A549 (cell line): Measurements from ENCODE around the gene NPM1. TPM values are rescaled to one million over a fixed set of nuclear protein-coding genes. Genes with fewer than 3 reads are reported as not detected.

Experiments used
- ATAC-seq, 2 experiments: fragments of 200-7000 bp in 1 of 2; fragments of >200 bp in 1 of 2; cut with Nextera tagmentation in 1 of 2; cut with Tn5 transposase in 1 of 2; 3 replicates each; pipeline versions ENCODE4 v1.8.0 to v1.9.1; 2018 to 2020; ENCODE audit warnings: mild to moderate bottlenecking in 1 of 2, moderate library complexity in 1 of 2
- CTCF ChIA-PET: fragments of 300-600 bp; sonication (Branson Sonifier 250); formaldehyde crosslinking; extraction: SDS; loops from one replicate; lab custom pipeline; 2021; ENCODE audit warnings: antibody characterized with exemption, inconsistent platforms; lab: Yijun Ruan, JAX
- POLR2A ChIA-PET: fragments of 350-600 bp; formaldehyde crosslinking; extraction: SDS; loops from one replicate; lab custom pipeline; 2021; ENCODE audit warnings: antibody characterized with exemption, inconsistent platforms; lab: Yijun Ruan, JAX
- DNase-seq, 2 experiments: peaks; one replicate each; pipeline versions ENCODE4 v3.0.0 to v3.0.0-alpha.2; 2011 to 2016; ENCODE audit warnings: low read depth in 1 of 2, low spot score in 1 of 2
- FAIRE-seq: peaks from 2 replicates; lab custom pipeline; 2011; peaks lifted over from hg19 to GRCh38; lab: Jason Lieb, UNC
- H3K27ac ChIP-seq, 2 experiments: fragments of >200 bp; sonication (Bioruptor Twin); formaldehyde crosslinking; 3 replicates each; pipeline ENCODE4 v1.5.1; 2016 to 2017
- H3K4me1 ChIP-seq: fragments of >200 bp; sonication (Bioruptor Twin); formaldehyde crosslinking; 3 replicates; pipeline ENCODE4 v1.6.1; 2016
- H3K4me2 ChIP-seq: fragments of >200 bp; sonication (Bioruptor Twin); formaldehyde crosslinking; 3 replicates; pipeline ENCODE4 v1.6.1; 2016
- H3K4me3 ChIP-seq: fragments of >200 bp; sonication (Bioruptor Twin); formaldehyde crosslinking; 3 replicates; pipeline ENCODE4 v1.5.1; 2016
- H3K9me3 ChIP-seq: fragments of >200 bp; sonication (Bioruptor Twin); formaldehyde crosslinking; 3 replicates; pipeline ENCODE4 v1.6.1; 2016
- CBX8 ChIP-seq: fragments of 200-600 bp; sonication (generic); IDR thresholded peaks from 2 replicates; pipeline ENCODE4 v1.6.1; 2016
- CHD2 ChIP-seq: fragments of 150-350 bp; IDR thresholded peaks from 2 replicates; pipeline ENCODE4 v1.6.1; 2014; ENCODE audit warnings: low read length; ENCODE audit not compliant: partially characterized antibody
- CHD4 ChIP-seq: fragments of 200-600 bp; sonication (generic); IDR thresholded peaks from 2 replicates; pipeline ENCODE4 v1.6.1; 2016; ENCODE audit warnings: antibody characterized with exemption, mild to moderate bottlenecking, borderline replicate concordance
- EHMT2 ChIP-seq: fragments of 200-600 bp; sonication (generic); IDR thresholded peaks from 2 replicates; pipeline ENCODE4 v1.6.1; 2016; ENCODE audit warnings: antibody characterized with exemption, low read depth, mild to moderate bottlenecking, moderate library complexity
- EP300 ChIP-seq, 2 experiments: fragments of >200 bp; sonication (Bioruptor Twin); formaldehyde crosslinking; IDR thresholded peaks; 2 replicates in 1 of 2; 3 replicates in 1 of 2; pipeline ENCODE4 v1.6.1; 2016 to 2017
- ESRRA ChIP-seq: fragments of 150-350 bp; IDR thresholded peaks from 2 replicates; pipeline ENCODE4 v1.6.1; 2014; ENCODE audit warnings: mild to moderate bottlenecking, low read length, borderline replicate concordance
- FOSL2 ChIP-seq, 2 experiments: fragments of 450-650 bp in 1 of 2; fragments of >200 bp in 1 of 2; sonication (Bioruptor Twin) in 1 of 2; formaldehyde crosslinking; IDR thresholded peaks; 2 replicates each; pipeline versions ENCODE4 v1.5.0 to v1.6.1; 2016 to 2020; ENCODE audit warnings: mild to moderate bottlenecking in 1 of 2, moderate library complexity in 1 of 2
- FOXS1 ChIP-seq: fragments of 250-450 bp; sonication (Bioruptor Pico); IDR thresholded peaks from 2 replicates; pipeline ENCODE4 v1.5.0; 2020; ENCODE audit warnings: mild to moderate bottlenecking, moderate library complexity
- HOXB5 ChIP-seq: fragments of 250-450 bp; sonication (Bioruptor Pico); IDR thresholded peaks from 2 replicates; pipeline ENCODE4 v1.5.0; 2020; ENCODE audit warnings: mild to moderate bottlenecking, moderate library complexity
- JUN ChIP-seq, 2 experiments: fragments of >200 bp; sonication (Bioruptor Twin); formaldehyde crosslinking; IDR thresholded peaks; 2 replicates in 1 of 2; 3 replicates in 1 of 2; pipeline ENCODE4 v1.6.1; 2016 to 2017
- KDM1A ChIP-seq: fragments of 200-600 bp; sonication (generic); IDR thresholded peaks from 2 replicates; pipeline ENCODE4 v1.6.1; 2016; ENCODE audit warnings: low read depth, mild to moderate bottlenecking
- MYC ChIP-seq: IDR thresholded peaks from 2 replicates; pipeline ENCODE4 v1.6.1; 2012; ENCODE audit warnings: mild to moderate bottlenecking, inconsistent platforms, low read length, improper control_type of control experiment, borderline replicate concordance
- NPAS2 ChIP-seq: fragments of 250-450 bp; sonication (Bioruptor Pico); IDR thresholded peaks from 2 replicates; pipeline ENCODE4 v1.8.0; 2022; ENCODE audit warnings: mild to moderate bottlenecking, moderate library complexity, borderline replicate concordance
- RCOR1 ChIP-seq: fragments of 150-350 bp; IDR thresholded peaks from 2 replicates; pipeline ENCODE4 v1.6.1; 2014; ENCODE audit warnings: antibody characterized with exemption, low read length, low read depth
- SMC3 ChIP-seq: fragments of >200 bp; sonication (Bioruptor Twin); formaldehyde crosslinking; IDR thresholded peaks from 3 replicates; pipeline ENCODE4 v1.6.1; 2018; ENCODE audit warnings: inconsistent platforms
- SREBF2 ChIP-seq: fragments of 450-650 bp; IDR thresholded peaks from 2 replicates; pipeline ENCODE4 v1.6.1; 2014; ENCODE audit warnings: mild to moderate bottlenecking, moderate library complexity
- ZC3H11A ChIP-seq: fragments of 450-650 bp; IDR thresholded peaks from 2 replicates; pipeline ENCODE4 v1.6.1; 2014; ENCODE audit warnings: antibody characterized with exemption, mild to moderate bottlenecking
- ZNF302 ChIP-seq: fragments of 250-450 bp; sonication (Bioruptor Pico); IDR thresholded peaks from 2 replicates; pipeline ENCODE4 v1.9.0; 2021; ENCODE audit warnings: inconsistent platforms, mild to moderate bottlenecking, moderate library complexity
- ZSCAN20 ChIP-seq: fragments of 250-450 bp; sonication (Bioruptor Pico); IDR thresholded peaks from 2 replicates; pipeline ENCODE4 v1.8.0; 2022; ENCODE audit warnings: mild to moderate bottlenecking, moderate library complexity
- WGBS: methylation state at CpG from one replicate; pipeline ENCODE4 v1.1.6; 2017; ENCODE audit errors: missing lambda C conversion rate; 5-methylcytosine and 5-hydroxymethylcytosine counted together
- polyA plus RNA-seq, 4 experiments: library from polyadenylated mRNA; depleted of rRNA in 3 of 4; stranded (reverse); fragments of >200 nt; fragmentation: RNase III in 1 of 4; extraction: RNeasy Plus Mini Kit Qiagen cat#74134 plus additional on column Dnase treatment in 1 of 4; gene quantifications; 2 replicates in 3 of 4; 3 replicates in 1 of 4; pipeline ENCODE4 v1.2.3, GENCODE V29; 2011 to 2017
- TF ChIP-seq, protein P1 (sequence below): fragments of >200 bp; sonication (Bioruptor Twin); formaldehyde crosslinking; IDR thresholded peaks from 3 replicates; pipeline ENCODE4 v1.6.1; 2016
- TF ChIP-seq, protein P2 (sequence below): fragments of 200-600 bp; sonication (generic); IDR thresholded peaks from 2 replicates; pipeline ENCODE4 v1.6.1; 2016; ENCODE audit warnings: antibody characterized with exemption, mild to moderate bottlenecking, moderate library complexity

The NPM1 gene
- polyA plus RNA-seq, 2 of the 4 experiments (the other 2 are of a cell fraction): 3,380 to 5,196 TPM

DNA sequence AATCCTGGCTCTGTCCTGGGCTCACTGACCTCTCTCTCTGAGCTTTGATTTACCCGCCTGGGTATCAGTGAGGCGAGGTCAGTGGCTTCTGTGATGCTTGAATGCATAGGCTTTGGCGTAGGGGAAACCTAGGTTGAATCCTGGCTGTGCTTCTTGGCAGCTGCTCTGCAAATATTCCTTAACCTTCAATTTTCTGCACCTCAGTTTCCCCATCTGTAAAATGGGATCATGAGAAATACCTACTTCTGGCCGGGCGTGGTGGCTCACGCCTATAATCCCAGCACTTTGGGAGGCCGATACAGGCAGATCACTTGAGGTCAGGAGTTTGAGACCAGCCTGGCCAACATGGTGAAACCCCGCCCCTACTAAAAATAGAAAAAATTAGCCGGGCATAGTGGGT lies 39.0 kb downstream of the NPM1 start:
- no peaks in the 10 kb centered on the region for H3K9me3 ChIP-seq
- H3K27ac ChIP-seq: no peak overlapping the region
- ChIA-PET CTCF (interaction anchor here (0.7 to 4.1 kb wide), 2 partner anchors 8 to 482 kb away, joined by 4 to 19 read pairs; partner anchors contain the start of gene FGF18), POLR2A (no interaction called here)
- no peak overlapping the region for H3K4me2 ChIP-seq
- TF ChIP-seq EP300 (IDR thresholded peaks at IDR 0.05): no peak
- TF ChIP-seq ESRRA: no peak
- TF ChIP-seq KDM1A: no peak
- TF ChIP-seq CHD2: no peak
- no peak for TF ChIP-seq ZSCAN20 (CRISPR knock-in tag)
- no peak for TF ChIP-seq CBX8
- no peak for TF ChIP-seq HOXB5 (CRISPR knock-in tag)
- no peak for TF ChIP-seq SMC3
- TF ChIP-seq JUN (IDR thresholded peaks at IDR 0.05): no peak
- no peak for TF ChIP-seq RCOR1
- TF ChIP-seq ZNF302 (CRISPR knock-in tag): no peak
- TF ChIP-seq SREBF2: no peak
- no peak for TF ChIP-seq CHD4
- no peak for TF ChIP-seq NPAS2 (CRISPR knock-in tag)
- TF ChIP-seq, protein P1, sequence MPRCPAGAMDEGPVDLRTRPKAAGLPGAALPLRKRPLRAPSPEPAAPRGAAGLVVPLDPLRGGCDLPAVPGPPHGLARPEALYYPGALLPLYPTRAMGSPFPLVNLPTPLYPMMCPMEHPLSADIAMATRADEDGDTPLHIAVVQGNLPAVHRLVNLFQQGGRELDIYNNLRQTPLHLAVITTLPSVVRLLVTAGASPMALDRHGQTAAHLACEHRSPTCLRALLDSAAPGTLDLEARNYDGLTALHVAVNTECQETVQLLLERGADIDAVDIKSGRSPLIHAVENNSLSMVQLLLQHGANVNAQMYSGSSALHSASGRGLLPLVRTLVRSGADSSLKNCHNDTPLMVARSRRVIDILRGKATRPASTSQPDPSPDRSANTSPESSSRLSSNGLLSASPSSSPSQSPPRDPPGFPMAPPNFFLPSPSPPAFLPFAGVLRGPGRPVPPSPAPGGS: no peak
- TF ChIP-seq EHMT2: no peak
- TF ChIP-seq FOXS1: no peak
- TF ChIP-seq FOSL2 (IDR thresholded peaks at IDR 0.05): no peak
- TF ChIP-seq FOSL2 (CRISPR knock-in tag; IDR thresholded peaks at IDR 0.05): no peak
- TF ChIP-seq MYC: no peak
- TF ChIP-seq, protein P2, sequence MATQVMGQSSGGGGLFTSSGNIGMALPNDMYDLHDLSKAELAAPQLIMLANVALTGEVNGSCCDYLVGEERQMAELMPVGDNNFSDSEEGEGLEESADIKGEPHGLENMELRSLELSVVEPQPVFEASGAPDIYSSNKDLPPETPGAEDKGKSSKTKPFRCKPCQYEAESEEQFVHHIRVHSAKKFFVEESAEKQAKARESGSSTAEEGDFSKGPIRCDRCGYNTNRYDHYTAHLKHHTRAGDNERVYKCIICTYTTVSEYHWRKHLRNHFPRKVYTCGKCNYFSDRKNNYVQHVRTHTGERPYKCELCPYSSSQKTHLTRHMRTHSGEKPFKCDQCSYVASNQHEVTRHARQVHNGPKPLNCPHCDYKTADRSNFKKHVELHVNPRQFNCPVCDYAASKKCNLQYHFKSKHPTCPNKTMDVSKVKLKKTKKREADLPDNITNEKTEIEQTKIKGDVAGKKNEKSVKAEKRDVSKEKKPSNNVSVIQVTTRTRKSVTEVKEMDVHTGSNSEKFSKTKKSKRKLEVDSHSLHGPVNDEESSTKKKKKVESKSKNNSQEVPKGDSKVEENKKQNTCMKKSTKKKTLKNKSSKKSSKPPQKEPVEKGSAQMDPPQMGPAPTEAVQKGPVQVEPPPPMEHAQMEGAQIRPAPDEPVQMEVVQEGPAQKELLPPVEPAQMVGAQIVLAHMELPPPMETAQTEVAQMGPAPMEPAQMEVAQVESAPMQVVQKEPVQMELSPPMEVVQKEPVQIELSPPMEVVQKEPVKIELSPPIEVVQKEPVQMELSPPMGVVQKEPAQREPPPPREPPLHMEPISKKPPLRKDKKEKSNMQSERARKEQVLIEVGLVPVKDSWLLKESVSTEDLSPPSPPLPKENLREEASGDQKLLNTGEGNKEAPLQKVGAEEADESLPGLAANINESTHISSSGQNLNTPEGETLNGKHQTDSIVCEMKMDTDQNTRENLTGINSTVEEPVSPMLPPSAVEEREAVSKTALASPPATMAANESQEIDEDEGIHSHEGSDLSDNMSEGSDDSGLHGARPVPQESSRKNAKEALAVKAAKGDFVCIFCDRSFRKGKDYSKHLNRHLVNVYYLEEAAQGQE: no peak
- H3K4me3 ChIP-seq: no peak overlapping the region
- WGBS: 88% methylated on average over 9 of the region's 9 CpGs
- ATAC-seq (no peak), FAIRE-seq (no peak), DNase-seq (no peak)
- H3K4me1 ChIP-seq: no peaks in the 10 kb centered on the region

DNA sequence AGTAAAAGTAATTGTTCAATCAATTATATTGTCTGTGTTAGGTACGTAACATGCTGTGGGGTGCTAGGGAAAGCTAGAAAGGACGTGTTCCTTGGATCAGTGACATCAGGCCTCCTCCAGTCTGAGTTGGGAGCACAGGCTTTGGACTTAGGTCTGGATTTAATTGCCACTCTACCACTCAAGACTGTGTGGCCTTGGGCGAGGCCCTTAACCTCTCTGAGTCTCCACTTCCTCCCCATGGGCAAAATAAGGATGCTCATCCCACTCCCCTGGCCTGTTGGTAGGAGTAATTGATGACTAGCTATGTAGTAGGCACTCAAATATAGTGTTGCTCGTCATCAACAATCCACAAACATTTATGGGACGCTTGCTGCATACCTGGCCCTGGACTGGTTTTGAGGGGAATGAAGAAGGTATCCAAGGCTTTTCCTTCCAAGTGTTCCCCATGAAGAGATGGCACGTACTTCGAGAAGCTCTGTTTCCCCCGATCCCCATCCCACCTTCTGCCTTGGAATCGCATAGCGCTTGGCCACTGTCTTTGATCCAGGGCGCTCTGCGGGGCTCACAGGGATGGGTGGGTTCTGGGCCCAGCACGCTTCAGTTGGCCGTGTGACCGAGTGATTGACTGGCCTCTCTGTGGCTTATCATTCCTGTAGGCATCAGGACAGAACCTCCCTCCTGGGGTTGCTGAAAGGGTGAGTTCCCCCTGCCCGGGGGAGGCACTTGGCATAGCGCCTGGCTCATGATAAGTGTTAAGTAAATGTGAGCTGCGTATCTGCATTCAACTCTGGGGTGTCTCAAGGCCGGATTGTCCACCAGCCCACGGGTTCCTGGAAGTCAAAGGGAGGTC lies 39.9 kb downstream of the NPM1 start:
- POLR2A ChIA-PET: no interaction called here
- FAIRE-seq: no peak

More for the DNA sequence above, 39.9 kb downstream of the NPM1 start:
- Histone ChIP-seq H3K4me2 (no peak overlapping the region), H3K4me1 (no peaks in the 10 kb centered on the region), H3K27ac (no peak overlapping the region), H3K9me3 (no peaks in the 10 kb centered on the region), H3K4me3 (no peak overlapping the region)
- TF ChIP-seq CHD2 (no peak), ZC3H11A (no peak)
- no peak for DNase-seq
- CTCF ChIA-PET: interaction anchor here (0.7 to 4.1 kb wide), 4 partner anchors 9 to 481 kb away, joined by 3 to 19 read pairs (median 4); partner anchors contain the start of gene FGF18
- ATAC-seq: no peak
- 79% methylated on average over 19 of the region's 20 CpGs for WGBS
